ENCODE results near the gene ADRA1B. TPM values are rescaled to one million over a fixed set of nuclear protein-coding genes. Genes with fewer than 3 reads are reported as not detected.

The ADRA1B gene
- total RNA-seq, 2 donors from 2014 or later = not detected

DNA sequence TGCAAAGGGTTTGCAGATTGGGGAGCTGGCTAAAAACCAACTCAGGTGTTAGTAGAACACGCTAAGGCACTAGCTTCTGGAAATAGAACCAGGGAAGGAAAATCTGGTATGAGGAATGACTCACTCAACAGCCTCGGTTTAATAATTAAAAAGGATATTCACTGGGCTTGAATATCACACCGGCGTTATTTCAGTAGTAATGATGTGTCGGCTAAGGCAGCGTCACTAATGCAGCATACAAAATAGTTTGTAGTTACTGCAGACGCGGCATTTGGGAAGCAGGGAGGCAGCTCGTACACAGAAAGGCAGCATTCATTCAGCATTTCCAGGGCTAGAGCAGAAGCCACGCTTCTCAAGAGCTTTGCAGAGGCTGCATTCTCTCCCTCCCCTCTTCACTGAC is 1.7 kb downstream of the ADRA1B start:
- Mint-ChIP-seq H3K4me1 (ENCODE audit: low read depth) (no peaks in the 10 kb centered on the region), H3K27me3 (ENCODE audit: low read depth) (peaks cover 60% of the 10 kb centered on the region), H3K27ac (no peak overlapping the region), H3K9me3 (no peaks in the 10 kb centered on the region), H3K36me3 (ENCODE audit: insufficient read depth in 2 of 2) (no peaks in the 10 kb centered on the region), H3K4me3 (no peak overlapping the region)
- ATAC-seq (replicated peaks in 1 of 2) (no peak), DNase-seq (no peak)

DNA sequence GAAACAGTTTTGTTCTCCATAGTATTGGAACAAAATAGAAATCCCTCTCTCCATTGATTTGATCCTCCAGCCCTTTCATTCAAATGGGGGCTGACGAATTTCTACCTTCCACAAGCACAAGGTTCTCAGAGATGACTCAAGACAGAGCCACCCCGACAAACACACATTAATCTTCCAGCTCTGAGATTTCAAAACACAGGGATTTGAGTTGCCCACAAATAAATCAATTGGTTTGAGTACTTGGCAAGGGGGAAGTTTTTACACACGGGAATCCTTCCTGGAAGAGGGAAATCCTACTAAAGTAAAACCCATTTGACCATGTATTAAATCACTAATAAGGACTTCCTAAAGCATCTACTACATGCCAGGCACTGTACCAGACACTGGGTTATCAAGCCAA is 5.4 kb downstream of the ADRA1B start:
- no peak overlapping the region for H3K27ac Mint-ChIP-seq
- no peak for ATAC-seq (replicated peaks in 1 of 2)

GRCh38 chr5:159923008-159923407 is 6.7 kb downstream of the ADRA1B start:
- no peak for ATAC-seq (replicated peaks in 1 of 2)
- H3K4me3 Mint-ChIP-seq = no peak overlapping the region

More for the DNA sequence above, 5.4 kb downstream of the ADRA1B start:
- Mint-ChIP-seq H3K27me3 (ENCODE audit: low read depth) (peaks cover 30% of the 10 kb centered on the region), H3K9me3 (no peaks in the 10 kb centered on the region), H3K36me3 (ENCODE audit: insufficient read depth in 2 of 2) (no peaks in the 10 kb centered on the region), H3K4me3 (no peak overlapping the region), H3K4me1 (ENCODE audit: low read depth) (no peaks in the 10 kb centered on the region)
- DNase-seq = no peak

DNA sequence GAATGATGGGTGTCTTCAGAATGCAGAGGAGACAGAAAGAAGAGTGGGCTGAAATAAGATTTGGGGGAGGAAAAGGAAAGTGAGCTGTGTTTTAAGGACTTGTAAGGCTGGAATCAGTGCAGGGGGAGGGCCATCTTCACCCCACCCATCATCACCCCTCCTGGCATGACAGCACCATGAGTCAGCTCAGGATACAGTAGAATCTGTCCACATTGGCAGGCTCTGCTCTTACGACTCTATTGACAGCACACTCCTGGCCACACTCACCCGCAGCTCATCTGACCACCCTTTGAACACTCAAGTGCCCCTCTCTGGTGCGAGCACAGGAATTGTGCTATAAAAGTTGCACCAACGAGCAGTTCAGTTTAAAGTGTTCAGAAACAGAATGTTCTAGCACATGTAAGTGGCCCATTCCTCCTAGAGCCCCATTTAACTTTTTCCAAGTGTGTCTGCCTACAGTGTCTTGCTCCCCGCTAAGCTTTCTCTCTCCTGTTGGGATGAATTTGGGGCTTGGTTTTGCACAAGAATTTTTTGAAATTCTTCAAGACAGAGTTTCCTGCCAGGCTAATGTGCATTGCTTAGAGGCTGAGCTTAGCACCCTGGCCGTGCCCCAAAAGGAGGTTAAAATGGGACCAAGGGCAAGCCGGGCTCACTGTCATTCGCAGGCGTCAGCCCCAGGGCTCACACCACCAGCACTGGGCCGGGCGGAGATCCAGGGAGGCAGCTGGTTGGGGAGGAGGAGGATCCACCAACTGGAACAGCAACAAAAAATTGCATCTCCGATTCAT is 12.0 kb downstream of the ADRA1B start:
- Mint-ChIP-seq H3K27me3 (ENCODE audit: low read depth) (peaks cover 27% of the 10 kb centered on the region), H3K9me3 (no peaks in the 10 kb centered on the region), H3K27ac (no peak overlapping the region), H3K36me3 (ENCODE audit: insufficient read depth in 2 of 2) (no peaks in the 10 kb centered on the region), H3K4me1 (ENCODE audit: low read depth) (no peaks in the 10 kb centered on the region), H3K4me3 (no peak overlapping the region)
- no peak for DNase-seq
- ATAC-seq (replicated peaks in 1 of 2) = no peak

More at GRCh38 chr5:159923008-159923407, 6.7 kb downstream of the ADRA1B start:
- no peaks in the 10 kb centered on the region for H3K36me3 Mint-ChIP-seq (ENCODE audit: insufficient read depth in 2 of 2)
- H3K27me3 Mint-ChIP-seq (ENCODE audit: low read depth) = peaks cover 22% of the 10 kb centered on the region
- DNase-seq = no peak
- no peaks in the 10 kb centered on the region for H3K4me1 Mint-ChIP-seq (ENCODE audit: low read depth)
- H3K27ac Mint-ChIP-seq = no peak overlapping the region
- H3K9me3 Mint-ChIP-seq = no peaks in the 10 kb centered on the region

GRCh38 chr5:159929176-159929575 is 12.9 kb downstream of the ADRA1B start:
- Mint-ChIP-seq H3K36me3 (ENCODE audit: insufficient read depth in 2 of 2) (no peaks in the 10 kb centered on the region), H3K4me3 (no peak overlapping the region), H3K9me3 (no peaks in the 10 kb centered on the region), H3K27ac (no peak overlapping the region), H3K4me1 (ENCODE audit: low read depth) (no peaks in the 10 kb centered on the region), H3K27me3 (ENCODE audit: low read depth) (peaks cover 35% of the 10 kb centered on the region)
- DNase-seq (no peak), ATAC-seq (replicated peaks in 1 of 2) (no peak)

GRCh38 chr5:159933531-159934485 is 17.5 kb downstream of the ADRA1B start:
- ATAC-seq (replicated peaks in 1 of 2) (no peak), DNase-seq (no peak)
- H3K4me3 Mint-ChIP-seq = no peak overlapping the region
- H3K27ac Mint-ChIP-seq = no peak overlapping the region
- H3K27me3 Mint-ChIP-seq (ENCODE audit: low read depth) = peaks cover 35% of the 10 kb centered on the region
- no peaks in the 10 kb centered on the region for H3K36me3 Mint-ChIP-seq (ENCODE audit: insufficient read depth in 2 of 2)
- H3K9me3 Mint-ChIP-seq = no peaks in the 10 kb centered on the region
- no peaks in the 10 kb centered on the region for H3K4me1 Mint-ChIP-seq (ENCODE audit: low read depth)

- Mint-ChIP-seq H3K4me1 (ENCODE audit: low read depth) (no peaks in the 10 kb centered on the region), H3K27ac (no peak overlapping the region), H3K9me3 (no peaks in the 10 kb centered on the region), H3K36me3 (ENCODE audit: insufficient read depth in 2 of 2) (no peaks in the 10 kb centered on the region), H3K27me3 (ENCODE audit: low read depth) (peaks cover 47% of the 10 kb centered on the region), H3K4me3 (no peak overlapping the region)
- no peak for ATAC-seq (replicated peaks in 1 of 2)
- no peak for DNase-seq
Measured at GRCh38 chr5:159935946-159936345, 19.7 kb downstream of the ADRA1B start.

DNA sequence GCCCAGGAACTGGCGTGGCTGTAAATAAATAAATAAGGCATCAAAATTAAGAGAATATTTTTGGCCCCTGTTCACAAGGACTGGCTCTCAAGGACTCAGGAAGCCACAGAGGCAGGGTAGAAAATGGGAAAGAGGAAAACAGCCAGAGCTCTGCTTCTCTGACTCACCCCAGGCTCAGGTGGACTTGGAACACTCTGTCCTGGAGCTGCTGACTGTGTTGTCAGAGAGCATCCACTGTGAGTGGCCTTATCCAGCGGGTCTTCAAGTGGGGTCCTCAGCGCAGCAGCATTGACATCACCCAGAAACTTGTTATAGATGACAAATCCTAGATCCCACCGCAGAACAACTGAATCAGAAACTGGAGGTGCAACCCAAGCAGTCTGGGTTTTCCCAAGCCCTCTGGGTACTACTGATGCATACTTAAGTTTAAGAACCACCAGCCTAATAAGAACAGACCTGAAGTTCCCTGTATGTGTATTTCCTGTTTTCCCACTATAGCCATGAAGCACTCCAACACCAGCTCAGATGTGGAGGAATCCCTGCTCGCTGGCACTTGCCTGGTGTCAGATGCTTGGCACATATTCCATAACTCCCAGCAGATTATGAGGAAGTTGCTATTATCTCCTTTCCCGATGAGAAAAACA is 20.5 kb downstream of the ADRA1B start:
- no peak overlapping the region for H3K27ac Mint-ChIP-seq
- no peaks in the 10 kb centered on the region for H3K36me3 Mint-ChIP-seq (ENCODE audit: insufficient read depth in 2 of 2)
- ATAC-seq (replicated peaks in 1 of 2) (no peak), DNase-seq (no peak)
- H3K27me3 Mint-ChIP-seq (ENCODE audit: low read depth) = peaks cover 50% of the 10 kb centered on the region
- no peaks in the 10 kb centered on the region for H3K4me1 Mint-ChIP-seq (ENCODE audit: low read depth)
- H3K4me3 Mint-ChIP-seq = no peak overlapping the region
- no peaks in the 10 kb centered on the region for H3K9me3 Mint-ChIP-seq

GRCh38 chr5:159937580-159937979 is 21.3 kb downstream of the ADRA1B start:
- DNase-seq = no peak
- no peak overlapping the region for H3K4me3 Mint-ChIP-seq
- no peak overlapping the region for H3K27ac Mint-ChIP-seq
- no peaks in the 10 kb centered on the region for H3K36me3 Mint-ChIP-seq (ENCODE audit: insufficient read depth in 2 of 2)
- ATAC-seq (replicated peaks in 1 of 2) = no peak
- peaks cover 51% of the 10 kb centered on the region for H3K27me3 Mint-ChIP-seq (ENCODE audit: low read depth)
- H3K4me1 Mint-ChIP-seq (ENCODE audit: low read depth) = no peaks in the 10 kb centered on the region
- H3K9me3 Mint-ChIP-seq = no peaks in the 10 kb centered on the region

- DNase-seq = no peak
- Mint-ChIP-seq H3K27me3 (ENCODE audit: low read depth) (peaks cover 47% of the 10 kb centered on the region), H3K27ac (no peak overlapping the region), H3K4me3 (no peak overlapping the region), H3K36me3 (ENCODE audit: insufficient read depth in 2 of 2) (no peaks in the 10 kb centered on the region), H3K4me1 (ENCODE audit: low read depth) (no peaks in the 10 kb centered on the region), H3K9me3 (no peaks in the 10 kb centered on the region)
- ATAC-seq (replicated peaks in 1 of 2) = no peak
Measured at GRCh38 chr5:159943326-159943725, 27.0 kb downstream of the ADRA1B start.

DNA sequence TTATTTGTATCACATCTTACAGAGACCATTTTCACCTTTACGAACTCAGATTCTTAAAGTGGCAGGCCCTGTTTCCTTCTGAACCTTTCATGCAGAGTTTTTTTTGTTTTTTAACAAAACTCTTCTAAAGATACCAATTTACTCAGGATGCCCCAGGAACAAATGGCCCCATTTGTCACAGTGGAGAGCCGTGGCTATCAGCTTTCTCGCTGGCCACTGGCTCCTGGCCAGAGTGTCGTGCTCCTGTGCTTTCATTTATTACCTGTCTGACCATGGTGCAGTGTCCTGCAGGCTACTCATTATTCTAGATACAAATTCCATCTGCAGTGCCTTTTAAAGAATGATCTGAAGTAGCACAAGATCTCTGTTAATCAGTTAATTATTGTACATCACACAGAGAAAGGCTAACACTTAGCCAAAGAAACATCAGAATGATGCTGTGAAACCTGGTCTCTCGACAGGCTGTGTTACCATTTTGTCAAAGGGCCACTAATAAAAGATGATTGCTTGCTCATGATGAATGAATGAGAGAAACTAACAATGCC is 27.8 kb downstream of the ADRA1B start:
- no peak overlapping the region for H3K27ac Mint-ChIP-seq
- H3K9me3 Mint-ChIP-seq = no peaks in the 10 kb centered on the region
- no peak for DNase-seq
- no peaks in the 10 kb centered on the region for H3K36me3 Mint-ChIP-seq (ENCODE audit: insufficient read depth in 2 of 2)
- H3K4me1 Mint-ChIP-seq (ENCODE audit: low read depth) = no peaks in the 10 kb centered on the region
- ATAC-seq (replicated peaks in 1 of 2) = no peak
- H3K27me3 Mint-ChIP-seq (ENCODE audit: low read depth) = peaks cover 43% of the 10 kb centered on the region
- no peak overlapping the region for H3K4me3 Mint-ChIP-seq

GRCh38 chr5:159945359-159945758 is 29.1 kb downstream of the ADRA1B start:
- ATAC-seq (replicated peaks in 1 of 2) = no peak
- DNase-seq = no peak
- Mint-ChIP-seq H3K27me3 (ENCODE audit: low read depth) (peaks cover 33% of the 10 kb centered on the region), H3K4me1 (ENCODE audit: low read depth) (no peaks in the 10 kb centered on the region), H3K4me3 (no peak overlapping the region), H3K9me3 (no peaks in the 10 kb centered on the region), H3K36me3 (ENCODE audit: insufficient read depth in 2 of 2) (no peaks in the 10 kb centered on the region), H3K27ac (no peak overlapping the region)
